GM12878 (cell line): ENCODE data around the gene POLRMT.

ENCODE experiments used
- CREM ChIP-seq: IDR thresholded peaks from 2 replicates; pipeline ENCODE4 v1.6.1; 2014; ENCODE audit warnings: antibody characterized with exemption, low read depth
- CTCF ChIP-seq, 3 experiments: IDR thresholded peaks in 2 of 3; conservative IDR thresholded peaks in 1 of 3; 2 replicates each; pipeline ENCODE4 v1.5.1; 2011; ENCODE audit warnings: low read depth in 3 of 3, low read length in 3 of 3, mild to moderate bottlenecking in 3 of 3, control low read depth in 2 of 3, moderate library complexity in 2 of 3, inconsistent platforms in 1 of 3, mixed read lengths in 1 of 3; ENCODE audit not compliant: control insufficient read depth in 2 of 3, insufficient read depth in 1 of 3; ENCODE audit errors: extremely low read depth in 1 of 3
- ESRRA ChIP-seq: IDR thresholded peaks from 2 replicates; pipeline ENCODE4 v1.6.1; 2012; ENCODE audit warnings: mild to moderate bottlenecking, low read length, improper control_type of control experiment
- KDM1A ChIP-seq: fragments of 200-600 bp; sonication (generic); IDR thresholded peaks from 2 replicates; pipeline ENCODE4 v1.6.1; 2016; ENCODE audit warnings: borderline replicate concordance
- POLR2A ChIP-seq: IDR thresholded peaks from 2 replicates; pipeline ENCODE4 v1.6.1; 2011; ENCODE audit warnings: low read depth, mild to moderate bottlenecking, low read length
- RAD21 ChIP-seq: IDR thresholded peaks from 2 replicates; pipeline ENCODE4 v1.6.1; 2011; ENCODE audit warnings: mild to moderate bottlenecking, low read depth, low read length, moderate library complexity; ENCODE audit not compliant: insufficient read depth
- RELA ChIP-seq: fragments of 450-650 bp; IDR thresholded peaks from 2 replicates; pipeline ENCODE4 v1.8.0; 2014; ENCODE audit warnings: borderline replicate concordance; ENCODE audit not compliant: partially characterized antibody
- RFX5 ChIP-seq: IDR thresholded peaks from 2 replicates; pipeline ENCODE4 v1.6.1; 2011; ENCODE audit warnings: low read depth, low read length, improper control_type of control experiment
- TAF1 ChIP-seq: IDR thresholded peaks from 2 replicates; pipeline ENCODE4 v1.6.1; 2011; ENCODE audit warnings: mild to moderate bottlenecking, low read depth, low read length, borderline replicate concordance

GRCh38 chr19:570937-571565 is 62.3 kb downstream of the POLRMT start:
- TF ChIP-seq CTCF (IDR thresholded peaks at IDR 0.05 in 2 of 3, conservative IDR thresholded peaks at IDR 0.05 in 1 of 3; ENCODE audit: control insufficient read depth in 2 of 3, extremely low read depth in 1 of 3, insufficient read depth in 1 of 3, low read depth in 3 of 3, low read length in 3 of 3) (no peak), RFX5 (no peak), KDM1A (no peak), POLR2A (peak; percentile 47; the same call in 1 of the 2 replicates), RELA (no peak), RAD21 (no peak), CREM (no peak), ESRRA (no peak), TAF1 (no peak)
